ENCODE measurements around the gene PDZK1IP1. TPM values are rescaled to one million over a fixed set of nuclear protein-coding genes. Genes with fewer than 3 reads are reported as not detected.
"Not testable (repeated sequence)": the region's sequence is repeated elsewhere in the genome, so short reads cannot be mapped to it uniquely, and the experiment has no call there.

Gene PDZK1IP1
- polyA plus RNA-seq, 1 donor (not counting 4 experiments of a cell fraction or from before 2014, with no cell fraction given): 1.5 TPM

DNA sequence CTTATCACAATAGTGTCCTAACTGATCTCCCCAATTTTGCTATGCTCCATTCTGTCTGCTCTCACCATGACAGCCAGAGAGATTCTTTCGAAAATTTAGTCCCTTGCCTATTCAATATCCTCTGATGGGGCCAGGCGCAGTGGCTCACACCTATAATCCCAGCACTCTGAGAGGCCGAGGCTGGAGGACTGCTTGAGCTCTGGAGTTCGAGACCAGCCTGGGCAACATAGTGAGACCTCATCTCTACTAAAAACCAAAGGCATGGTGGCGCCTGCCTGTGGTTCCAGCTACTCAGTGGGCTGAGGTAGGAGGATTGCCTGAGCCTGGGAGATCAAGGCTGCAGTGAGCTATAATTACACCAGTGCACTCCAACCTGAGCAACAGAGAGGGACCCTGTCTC lies 16.1 kb upstream of the PDZK1IP1 start:
- FAIRE-seq (no peak), DNase-seq (ENCODE audit: low read depth, low spot score) (no peak)
- Histone ChIP-seq H3K27ac (ENCODE audit: control insufficient read depth, insufficient read depth, low read length) (no peak overlapping the region), H3K4me3 (ENCODE audit: control insufficient read depth in 2 of 3, extremely low read depth in 1 of 3, insufficient read depth in 2 of 3, low read depth in 1 of 3, low read length in 3 of 3) (no peak overlapping the region), H4K20me1 (ENCODE audit: control insufficient read depth, extremely low read depth, insufficient read depth, low read length) (no peaks in the 10 kb centered on the region), H3K9me1 (ENCODE audit: control insufficient read depth, extremely low read depth, insufficient read depth, low read length) (no peaks in the 10 kb centered on the region), H3K9ac (ENCODE audit: control insufficient read depth, extremely low read depth, insufficient read depth, low read length) (no peak overlapping the region), H3K9me3 (ENCODE audit: control insufficient read depth, low read depth, low read length) (no peaks in the 10 kb centered on the region), H3K27me3 (ENCODE audit: control insufficient read depth, extremely low read depth, insufficient read depth, low read length) (no peaks in the 10 kb centered on the region), H3K4me2 (ENCODE audit: control insufficient read depth, extremely low read depth, insufficient read depth, low read depth, low read length) (no peak overlapping the region), H3K4me1 (ENCODE audit: control insufficient read depth, extremely low read depth, insufficient read depth, low read length) (peaks cover 6% of the 10 kb centered on the region), H3K36me3 (ENCODE audit: control insufficient read depth in 2 of 2, extremely low read depth in 1 of 2, insufficient read depth in 2 of 2, low read length in 2 of 2) (no peaks in the 10 kb centered on the region), H2AFZ (ENCODE audit: control insufficient read depth, low read length) (no peak overlapping the region), H3K79me2 (ENCODE audit: control insufficient read depth, insufficient read depth, low read length) (no peaks in the 10 kb centered on the region)
- no peak for TF ChIP-seq EZH2 (IDR thresholded peaks at IDR 0.05; ENCODE audit: low read length)
- no peak for TF ChIP-seq CTCF (optimal IDR thresholded peaks at IDR 0.05 in 1 of 3, IDR thresholded peaks at IDR 0.05 in 1 of 3, conservative IDR thresholded peaks at IDR 0.05 in 1 of 3; ENCODE audit: extremely low read depth in 1 of 3, insufficient read depth in 2 of 3, low read length in 3 of 3)
- dilution Hi-C loops (cut with MboI; ENCODE audit: extremely low pct_ligation_motif_present, low sequenced_read_pairs): no loop called here

- FAIRE-seq; dilution Hi-C loops (cut with MboI; ENCODE audit: extremely low pct_ligation_motif_present, low sequenced_read_pairs): not testable (repeated sequence)
These were observed 13.7 kb upstream of the PDZK1IP1 start for GRCh38 chr1:47203504-47203903.

GRCh38 chr1:47201179-47201578 lies 11.3 kb upstream of the PDZK1IP1 start:
- H3K36me3 ChIP-seq (ENCODE audit: control insufficient read depth in 2 of 2, extremely low read depth in 1 of 2, insufficient read depth in 2 of 2, low read length in 2 of 2): no peaks in the 10 kb centered on the region
- H2AFZ ChIP-seq (ENCODE audit: control insufficient read depth, low read length): no peak overlapping the region
- H4K20me1 ChIP-seq (ENCODE audit: control insufficient read depth, extremely low read depth, insufficient read depth, low read length): no peaks in the 10 kb centered on the region
- no peaks in the 10 kb centered on the region for H3K4me1 ChIP-seq (ENCODE audit: control insufficient read depth, extremely low read depth, insufficient read depth, low read length)
- TF ChIP-seq CTCF (optimal IDR thresholded peaks at IDR 0.05 in 1 of 3, IDR thresholded peaks at IDR 0.05 in 1 of 3, conservative IDR thresholded peaks at IDR 0.05 in 1 of 3; ENCODE audit: extremely low read depth in 1 of 3, insufficient read depth in 2 of 3, low read length in 3 of 3): no peak
- no peak for TF ChIP-seq EZH2 (IDR thresholded peaks at IDR 0.05; ENCODE audit: low read length)
- dilution Hi-C loops (cut with MboI; ENCODE audit: extremely low pct_ligation_motif_present, low sequenced_read_pairs): no loop called here
- H3K9ac ChIP-seq (ENCODE audit: control insufficient read depth, extremely low read depth, insufficient read depth, low read length): no peak overlapping the region
- H3K4me2 ChIP-seq (ENCODE audit: control insufficient read depth, extremely low read depth, insufficient read depth, low read depth, low read length): no peak overlapping the region
- H3K9me3 ChIP-seq (ENCODE audit: control insufficient read depth, low read depth, low read length): no peaks in the 10 kb centered on the region
- H3K9me1 ChIP-seq (ENCODE audit: control insufficient read depth, extremely low read depth, insufficient read depth, low read length): no peaks in the 10 kb centered on the region
- H3K27me3 ChIP-seq (ENCODE audit: control insufficient read depth, extremely low read depth, insufficient read depth, low read length): no peaks in the 10 kb centered on the region
- H3K4me3 ChIP-seq (ENCODE audit: control insufficient read depth in 2 of 3, extremely low read depth in 1 of 3, insufficient read depth in 2 of 3, low read depth in 1 of 3, low read length in 3 of 3): no peak overlapping the region
- FAIRE-seq (no peak), DNase-seq (ENCODE audit: low read depth, low spot score) (no peak)
- H3K27ac ChIP-seq (ENCODE audit: control insufficient read depth, insufficient read depth, low read length): no peak overlapping the region
- no peaks in the 10 kb centered on the region for H3K79me2 ChIP-seq (ENCODE audit: control insufficient read depth, insufficient read depth, low read length)

More at GRCh38 chr1:47203504-47203903, 13.7 kb upstream of the PDZK1IP1 start:
- H3K79me2 ChIP-seq (ENCODE audit: control insufficient read depth, insufficient read depth, low read length); H4K20me1 ChIP-seq (ENCODE audit: control insufficient read depth, extremely low read depth, insufficient read depth, low read length); H3K4me1 ChIP-seq (ENCODE audit: control insufficient read depth, extremely low read depth, insufficient read depth, low read length); H3K36me3 ChIP-seq (ENCODE audit: control insufficient read depth in 2 of 2, extremely low read depth in 1 of 2, insufficient read depth in 2 of 2, low read length in 2 of 2); H3K9ac ChIP-seq (ENCODE audit: control insufficient read depth, extremely low read depth, insufficient read depth, low read length); H3K27me3 ChIP-seq (ENCODE audit: control insufficient read depth, extremely low read depth, insufficient read depth, low read length); H3K9me1 ChIP-seq (ENCODE audit: control insufficient read depth, extremely low read depth, insufficient read depth, low read length); H3K27ac ChIP-seq (ENCODE audit: control insufficient read depth, insufficient read depth, low read length); H3K9me3 ChIP-seq (ENCODE audit: control insufficient read depth, low read depth, low read length); DNase-seq (ENCODE audit: low read depth, low spot score); H2AFZ ChIP-seq (ENCODE audit: control insufficient read depth, low read length); H3K4me2 ChIP-seq (ENCODE audit: control insufficient read depth, extremely low read depth, insufficient read depth, low read depth, low read length); H3K4me3 ChIP-seq (ENCODE audit: control insufficient read depth in 2 of 3, extremely low read depth in 1 of 3, insufficient read depth in 2 of 3, low read depth in 1 of 3, low read length in 3 of 3): not testable (repeated sequence)
